Smooth muscle cell (in vitro differentiated cells): ENCODE measurements around the gene SCCPDH. TPM values are rescaled to one million over a fixed set of nuclear protein-coding genes. Genes with fewer than 3 reads are reported as not detected.

Experiments
- DNase-seq: peaks from one replicate; lab custom pipeline; 2025; ENCODE audit not compliant: unreplicated experiment; lab: John Stamatoyannopoulos, UW
- H2AFZ ChIP-seq: fragments of 200-600 bp; sonication (generic); 2 replicates; pipeline ENCODE4 v1.6.0; 2016; ENCODE audit warnings: antibody characterized with exemption, low read depth, mild to moderate bottlenecking
- H3F3A ChIP-seq: fragments of 200-600 bp; sonication (generic); 2 replicates; pipeline ENCODE4 v1.6.0; 2017; ENCODE audit warnings: antibody characterized with exemption, low read depth
- H3K27ac ChIP-seq: fragments of 200-600 bp; sonication (generic); 2 replicates; pipeline ENCODE4 v1.5.1; 2016; ENCODE audit warnings: low read depth, mild to moderate bottlenecking
- H3K27me3 ChIP-seq: fragments of 200-600 bp; sonication (generic); 2 replicates; pipeline ENCODE4 v1.6.1; 2016; ENCODE audit warnings: low read depth, mild to moderate bottlenecking
- H3K36me3 ChIP-seq: fragments of 200-600 bp; sonication (generic); 2 replicates; pipeline ENCODE4 v1.5.1; 2016; ENCODE audit warnings: low read depth
- H3K4me1 ChIP-seq: fragments of 200-600 bp; sonication (generic); 2 replicates; pipeline ENCODE4 v1.5.1; 2016; ENCODE audit warnings: low read depth
- H3K4me2 ChIP-seq: fragments of 200-600 bp; sonication (generic); 2 replicates; pipeline ENCODE4 v1.6.0; 2016; ENCODE audit warnings: mild to moderate bottlenecking
- H3K4me3 ChIP-seq: fragments of 200-600 bp; sonication (generic); 2 replicates; pipeline ENCODE4 v1.5.1; 2016; ENCODE audit warnings: mild to moderate bottlenecking
- H3K79me2 ChIP-seq: fragments of 200-600 bp; sonication (generic); 2 replicates; pipeline ENCODE4 v1.6.0; 2016; ENCODE audit warnings: low read depth, mild to moderate bottlenecking
- H3K9ac ChIP-seq: fragments of 200-600 bp; sonication (generic); 2 replicates; pipeline ENCODE4 v1.6.0; 2016; ENCODE audit warnings: low read depth
- H3K9me3 ChIP-seq: fragments of 200-600 bp; sonication (generic); replicated peaks from 2 replicates; pipeline ENCODE4 v1.5.1; 2016; ENCODE audit warnings: low read depth
- H4K20me1 ChIP-seq: fragments of 200-600 bp; sonication (generic); 2 replicates; pipeline ENCODE4 v1.6.0; 2016; ENCODE audit warnings: low read depth
- CTCF ChIP-seq: fragments of 200-600 bp; sonication (generic); IDR thresholded peaks from 2 replicates; pipeline ENCODE4 v1.5.1; 2017; ENCODE audit warnings: borderline replicate concordance, mild to moderate bottlenecking, antibody characterized with exemption; ENCODE audit not compliant: insufficient read depth, poor library complexity, severe bottlenecking
- WGBS: methylation state at CpG from one replicate; pipeline ENCODE4 v1.1.7; 2016; ENCODE audit warnings: low lambda C conversion rate; 5-methylcytosine and 5-hydroxymethylcytosine counted together
- polyA plus RNA-seq: library from polyadenylated mRNA; unstranded; fragments of >200 nt; fragmentation: Nextera tagmentation; extraction: Ambion mirVana; gene quantifications from 2 replicates; pipeline ENCODE4 v1.2.1, GENCODE V29; 2016
- total RNA-seq: library from RNA; depleted of rRNA; stranded (reverse); fragments of >200 nt; gene quantifications from 2 replicates; pipeline ENCODE4 v1.2.3, GENCODE V29; 2014

The SCCPDH gene
- total and polyA plus RNA-seq, 2 experiments from 2014 or later, result 19.6 to 27.0 TPM

DNA sequence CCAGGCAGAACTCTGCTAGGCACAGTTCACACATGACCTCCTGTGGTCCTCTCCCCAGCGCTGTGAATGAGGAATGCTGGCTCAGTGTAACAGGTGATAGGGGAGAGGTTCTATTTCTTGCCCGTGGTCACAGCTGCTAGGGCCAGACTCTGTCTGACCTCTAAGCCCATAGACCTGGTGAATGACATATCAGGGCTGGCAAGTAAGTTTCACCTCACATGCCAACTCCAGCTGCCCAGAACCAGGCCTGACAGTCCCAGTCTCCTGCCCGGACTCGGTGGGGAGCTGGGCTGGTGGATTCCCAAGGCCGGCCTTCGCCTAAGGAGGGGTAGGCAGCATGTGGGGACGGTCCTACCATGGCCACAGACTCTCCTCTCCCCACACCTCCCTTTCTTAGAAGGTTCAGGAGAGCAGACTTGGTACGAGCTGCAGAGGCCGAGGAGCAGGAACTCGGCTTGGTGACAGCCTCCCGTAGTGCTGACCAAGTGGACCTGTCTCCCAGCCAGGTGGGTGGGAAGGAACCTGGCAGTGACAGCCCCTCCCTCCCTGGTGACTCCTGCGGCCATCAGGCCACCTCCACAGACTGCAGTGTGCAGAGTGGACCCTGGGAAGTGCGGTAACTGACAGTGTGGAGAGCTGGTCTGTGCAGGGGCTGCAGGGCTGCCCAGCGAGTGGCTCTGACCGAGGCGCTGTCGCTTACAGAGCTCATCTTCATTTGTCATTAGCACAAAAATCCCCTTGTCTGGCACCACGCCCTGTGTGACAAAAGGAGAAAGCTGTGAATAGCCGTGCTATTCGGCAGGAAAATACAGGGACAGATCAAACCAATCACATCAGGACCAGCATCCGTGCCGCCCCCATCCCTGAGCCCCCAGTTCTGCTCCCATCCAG is 74.6 kb downstream of the SCCPDH start:
- Histone ChIP-seq H3K4me2 (no peak overlapping the region), H3F3A (no peaks in the 10 kb centered on the region), H3K27me3 (no peaks in the 10 kb centered on the region), H3K79me2 (no peaks in the 10 kb centered on the region), H3K9ac (no peak overlapping the region), H3K4me1 (no peaks in the 10 kb centered on the region), H3K27ac (no peak overlapping the region), H2AFZ (no peak overlapping the region), H4K20me1 (no peaks in the 10 kb centered on the region), H3K9me3 (no peaks in the 10 kb centered on the region), H3K36me3 (no peaks in the 10 kb centered on the region), H3K4me3 (no peak overlapping the region)
- no peak for DNase-seq
- 91% methylated on average over 22 of the region's 22 CpGs for WGBS
- TF ChIP-seq CTCF, result no peak

DNA sequence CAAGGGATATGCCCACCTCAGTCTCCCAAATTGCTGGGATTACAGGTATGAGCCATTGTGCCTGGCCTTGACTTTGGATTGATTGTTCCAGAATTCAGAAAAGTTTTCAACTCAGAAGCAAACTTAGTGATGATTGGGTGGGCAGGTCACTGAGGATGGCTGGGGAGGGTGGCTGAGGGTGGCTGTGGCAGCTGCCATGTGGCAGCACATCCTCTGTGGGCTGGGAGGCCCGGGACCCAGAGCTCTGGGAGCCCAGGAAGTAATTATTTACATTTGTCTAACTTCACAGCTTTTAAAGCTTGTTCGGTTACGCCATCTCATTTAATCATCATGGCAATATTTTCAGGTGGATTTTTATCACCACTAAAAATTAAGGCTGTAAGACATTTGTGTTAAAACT is 76.1 kb downstream of the SCCPDH start:
- H4K20me1 ChIP-seq, result no peaks in the 10 kb centered on the region
- WGBS, result 83% methylated on average over 3 of the region's 3 CpGs
- H2AFZ ChIP-seq, result no peak overlapping the region

DNA sequence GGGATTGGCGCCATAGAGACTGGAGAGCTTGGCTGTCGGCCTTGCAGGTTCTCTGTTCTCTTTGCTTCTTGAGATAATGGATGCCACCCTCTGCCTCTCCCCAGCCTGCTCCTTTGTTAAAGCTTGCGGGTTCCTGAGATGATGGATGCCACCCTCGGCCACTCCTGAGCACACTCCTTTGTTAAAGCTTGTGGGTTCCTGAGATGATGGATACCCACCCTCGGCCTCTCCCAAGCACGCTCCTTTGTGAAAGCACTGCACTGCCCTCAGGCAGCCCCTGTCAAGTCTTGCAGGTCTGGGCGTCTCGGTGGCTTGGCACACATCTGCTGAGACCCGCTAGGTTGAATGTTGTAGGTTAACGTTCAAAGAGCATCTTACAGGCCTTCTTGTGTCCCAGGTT is 76.5 kb downstream of the SCCPDH start:
- no peak overlapping the region for H3K9ac ChIP-seq
- H3K27me3 ChIP-seq, result no peaks in the 10 kb centered on the region
- H3K4me3 ChIP-seq, result no peak overlapping the region
- no peaks in the 10 kb centered on the region for H4K20me1 ChIP-seq
- no peaks in the 10 kb centered on the region for H3K4me1 ChIP-seq
- no peak overlapping the region for H2AFZ ChIP-seq
- no peaks in the 10 kb centered on the region for H3K36me3 ChIP-seq
- no peak for DNase-seq
- no peak overlapping the region for H3K4me2 ChIP-seq
- TF ChIP-seq CTCF, result no peak
- H3K9me3 ChIP-seq, result no peaks in the 10 kb centered on the region
- H3K27ac ChIP-seq, result no peak overlapping the region
- 96% methylated on average over 10 of the region's 10 CpGs for WGBS
- H3K79me2 ChIP-seq, result no peaks in the 10 kb centered on the region
- H3F3A ChIP-seq, result no peaks in the 10 kb centered on the region

More for the DNA sequence above, 76.1 kb downstream of the SCCPDH start:
- Histone ChIP-seq H3K9me3 (no peaks in the 10 kb centered on the region), H3K27ac (no peak overlapping the region), H3K9ac (no peak overlapping the region), H3K4me3 (no peak overlapping the region), H3K4me1 (no peaks in the 10 kb centered on the region), H3K4me2 (no peak overlapping the region), H3K79me2 (no peaks in the 10 kb centered on the region), H3F3A (no peaks in the 10 kb centered on the region), H3K36me3 (no peaks in the 10 kb centered on the region), H3K27me3 (no peaks in the 10 kb centered on the region)
- no peak for TF ChIP-seq CTCF
- no peak for DNase-seq
